ENCODE measurements around the gene VWF. TPM values are rescaled to one million over a fixed set of nuclear protein-coding genes. Genes with fewer than 3 reads are reported as not detected.

The VWF gene
- total and polyA plus RNA-seq, 5 donors from 2014 or later, result 1.3 TPM; not detected in 4

DNA sequence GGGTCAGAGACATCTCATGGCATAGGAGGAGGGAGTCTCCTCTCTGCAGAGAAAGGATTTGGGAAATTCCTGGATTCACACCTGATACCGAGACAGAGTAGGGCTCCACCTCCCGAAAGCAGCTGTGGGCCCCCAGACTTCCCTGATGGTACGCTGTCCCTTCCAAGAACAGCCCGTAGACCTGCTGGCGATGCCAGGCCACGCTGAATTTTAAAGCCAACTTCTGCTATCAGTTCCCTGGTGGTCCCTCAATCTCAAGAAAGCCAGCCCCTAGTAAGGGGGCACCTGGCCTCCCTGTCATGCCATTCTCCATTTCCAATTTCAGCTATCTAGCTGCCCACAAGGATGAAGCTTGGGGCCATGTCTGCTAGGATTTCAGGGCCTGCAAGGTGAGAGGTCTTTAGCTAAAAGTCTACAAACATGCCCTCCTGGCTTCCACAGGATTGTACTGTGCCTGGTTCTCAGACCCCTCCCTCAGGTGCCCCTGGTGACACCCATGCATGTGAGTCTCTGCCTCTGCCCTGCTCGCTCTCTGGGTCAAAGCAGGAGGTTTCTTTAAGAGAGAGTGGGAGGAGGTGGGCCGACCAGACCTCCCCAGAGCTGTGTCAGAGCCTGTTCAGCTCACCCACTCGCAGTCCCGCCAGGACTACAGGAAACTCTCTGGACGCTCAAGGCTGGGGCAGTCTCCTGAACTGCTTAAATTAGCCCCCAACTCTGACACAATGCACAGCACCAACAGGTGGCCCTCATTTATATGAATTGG is 209.9 kb downstream of the VWF start:
- Mint-ChIP-seq H3K27me3 (no peaks in the 10 kb centered on the region), H3K27ac (no peak overlapping the region), H3K4me3 (no peak overlapping the region), H3K4me1 (peaks cover 0 to 4% (median 0%) of the 10 kb centered on the region in 4 donors), H3K36me3 (no peaks in the 10 kb centered on the region), H3K9me3 (no peaks in the 10 kb centered on the region)
- Histone ChIP-seq H3K4me3 (ENCODE audit: low read depth, low read length) (no peak overlapping the region), H3K9me3 (ENCODE audit: control insufficient read depth in 2 of 2, low read length in 2 of 2) (no peaks in the 10 kb centered on the region), H3K27ac (ENCODE audit: insufficient read depth, low read length, poor library complexity, severe bottlenecking) (no peak overlapping the region), H3K27me3 (ENCODE audit: control insufficient read depth, insufficient read depth, low read length) (no peaks in the 10 kb centered on the region), H3K36me3 (ENCODE audit: control insufficient read depth, insufficient read depth, low read length) (no peaks in the 10 kb centered on the region), H3K4me1 (ENCODE audit: control insufficient read depth, insufficient read depth, low read length, poor library complexity, severe bottlenecking) (no peaks in the 10 kb centered on the region)
- ATAC-seq (ENCODE audit: low read depth in 2 of 2) (no peak), DNase-seq (no peak)

DNA sequence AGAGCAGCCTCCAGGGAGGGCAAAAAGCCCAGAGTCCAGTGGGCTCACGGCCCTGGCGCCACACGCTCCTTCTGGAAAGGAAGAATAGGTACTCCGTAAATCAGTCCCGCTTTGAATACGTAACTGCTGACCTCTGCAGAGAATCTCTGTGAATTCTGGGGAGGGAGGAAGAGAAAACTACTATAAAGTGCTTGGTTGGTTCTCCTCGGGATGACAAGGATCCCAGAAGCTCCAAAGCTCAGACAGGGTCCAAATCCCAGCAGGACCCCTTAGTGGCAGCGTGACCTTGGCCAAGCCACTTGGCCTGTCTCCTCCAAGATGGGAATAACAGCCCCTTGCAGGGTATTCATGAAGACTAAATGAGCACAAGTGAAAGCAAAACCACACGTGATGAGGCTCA is 211.1 kb downstream of the VWF start:
- no peaks in the 10 kb centered on the region for H3K36me3 ChIP-seq (ENCODE audit: control insufficient read depth, insufficient read depth, low read length)
- Mint-ChIP-seq H3K27me3 (no peaks in the 10 kb centered on the region), H3K36me3 (no peaks in the 10 kb centered on the region), H3K9me3 (no peaks in the 10 kb centered on the region), H3K4me1 (peaks cover 0 to 4% (median 0%) of the 10 kb centered on the region in 4 donors), H3K27ac (no peak overlapping the region), H3K4me3 (no peak overlapping the region)
- H3K4me3 ChIP-seq (ENCODE audit: low read depth, low read length), result no peak overlapping the region
- no peaks in the 10 kb centered on the region for H3K27me3 ChIP-seq (ENCODE audit: control insufficient read depth, insufficient read depth, low read length)
- DNase-seq, result no peak
- H3K27ac ChIP-seq (ENCODE audit: insufficient read depth, low read length, poor library complexity, severe bottlenecking), result no peak overlapping the region
- no peaks in the 10 kb centered on the region for H3K9me3 ChIP-seq (ENCODE audit: control insufficient read depth in 2 of 2, low read length in 2 of 2)
- no peaks in the 10 kb centered on the region for H3K4me1 ChIP-seq (ENCODE audit: control insufficient read depth, insufficient read depth, low read length, poor library complexity, severe bottlenecking)
- ATAC-seq (ENCODE audit: low read depth in 2 of 2), result no peak

DNA sequence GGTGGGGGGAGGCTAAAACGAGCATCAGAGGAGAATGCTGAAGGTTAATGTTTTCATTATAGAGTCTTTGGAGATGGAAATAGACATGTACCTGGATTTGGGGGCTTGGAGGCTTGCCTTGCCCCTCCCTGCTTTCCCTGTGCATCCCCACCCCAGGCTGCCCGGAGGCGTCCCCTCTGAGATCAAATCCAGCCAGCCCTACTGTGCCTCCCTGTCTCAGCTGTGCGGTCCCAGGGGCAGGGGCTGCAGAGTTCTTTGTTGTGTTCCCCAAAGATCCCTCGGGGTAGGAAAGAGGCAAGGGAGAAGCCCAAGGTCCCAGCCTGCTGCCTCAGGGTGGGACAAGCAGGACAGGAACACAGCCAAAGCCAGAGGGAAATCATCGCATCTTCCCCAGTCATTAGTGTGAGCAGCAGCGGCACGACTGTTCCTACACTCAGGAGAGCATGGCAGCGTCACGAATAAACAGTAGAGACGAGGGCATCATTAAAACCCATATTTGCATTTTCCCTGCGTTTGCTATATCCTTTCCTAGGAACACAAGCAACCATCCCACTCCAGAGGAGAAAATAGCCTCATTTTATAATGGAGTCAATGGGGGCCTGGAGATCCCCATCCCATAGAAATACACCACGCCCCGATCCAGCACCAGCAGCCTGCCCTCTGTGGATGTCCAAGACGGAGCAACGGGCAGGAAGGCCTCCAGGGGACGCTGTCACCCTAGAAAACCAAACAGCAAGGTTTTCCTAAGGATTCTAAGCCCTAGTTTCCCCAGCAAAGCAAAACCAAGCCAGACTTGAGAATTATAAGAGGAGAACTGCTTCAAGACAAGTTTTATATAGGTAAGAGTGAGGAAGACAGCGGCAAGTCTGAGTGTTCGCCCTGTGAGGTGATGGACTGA is 211.8 kb downstream of the VWF start:
- Mint-ChIP-seq H3K4me1 (peaks cover 0 to 4% (median 0%) of the 10 kb centered on the region in 4 donors), H3K9me3 (no peaks in the 10 kb centered on the region), H3K27me3 (no peaks in the 10 kb centered on the region), H3K4me3 (no peak overlapping the region), H3K27ac (no peak overlapping the region), H3K36me3 (no peaks in the 10 kb centered on the region)
- no peaks in the 10 kb centered on the region for H3K4me1 ChIP-seq (ENCODE audit: control insufficient read depth, insufficient read depth, low read length, poor library complexity, severe bottlenecking)
- H3K9me3 ChIP-seq (ENCODE audit: control insufficient read depth in 2 of 2, low read length in 2 of 2), result no peaks in the 10 kb centered on the region
- no peak overlapping the region for H3K27ac ChIP-seq (ENCODE audit: insufficient read depth, low read length, poor library complexity, severe bottlenecking)
- no peak for DNase-seq
- H3K4me3 ChIP-seq (ENCODE audit: low read depth, low read length), result no peak overlapping the region
- H3K27me3 ChIP-seq (ENCODE audit: control insufficient read depth, insufficient read depth, low read length), result no peaks in the 10 kb centered on the region
- no peak for ATAC-seq (ENCODE audit: low read depth in 2 of 2)
- H3K36me3 ChIP-seq (ENCODE audit: control insufficient read depth, insufficient read depth, low read length), result no peaks in the 10 kb centered on the region

DNA sequence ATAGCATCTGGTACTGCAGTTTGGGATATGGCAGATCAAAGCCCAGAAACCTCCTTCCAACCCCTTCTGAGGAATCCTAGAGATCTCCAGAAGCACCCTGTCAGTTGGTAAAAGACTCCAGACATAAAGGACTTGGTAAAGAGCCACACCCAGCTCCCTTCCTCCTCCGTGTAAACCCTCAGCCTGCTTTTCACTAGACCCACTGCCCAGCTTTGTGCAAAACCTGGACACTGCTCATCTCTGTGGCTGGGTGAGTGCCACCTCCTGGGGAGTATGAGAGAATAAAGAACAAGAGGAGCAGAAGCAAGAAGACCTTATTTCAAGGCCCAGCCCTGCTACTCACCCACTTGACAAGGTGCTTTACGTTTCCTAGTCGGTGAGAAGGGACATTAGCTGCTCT is 212.5 kb downstream of the VWF start:
- no peak overlapping the region for H3K4me3 ChIP-seq (ENCODE audit: low read depth, low read length)
- H3K4me1 Mint-ChIP-seq, result peaks cover 0 to 4% (median 0%) of the 10 kb centered on the region in 4 donors
- H3K27me3 Mint-ChIP-seq, result no peaks in the 10 kb centered on the region
- no peak overlapping the region for H3K4me3 Mint-ChIP-seq
- no peak for ATAC-seq (ENCODE audit: low read depth in 2 of 2)
- no peaks in the 10 kb centered on the region for H3K9me3 Mint-ChIP-seq
- H3K27me3 ChIP-seq (ENCODE audit: control insufficient read depth, insufficient read depth, low read length), result no peaks in the 10 kb centered on the region
- no peak for DNase-seq
- no peaks in the 10 kb centered on the region for H3K9me3 ChIP-seq (ENCODE audit: control insufficient read depth in 2 of 2, low read length in 2 of 2)
- H3K27ac ChIP-seq (ENCODE audit: insufficient read depth, low read length, poor library complexity, severe bottlenecking), result no peak overlapping the region
- H3K36me3 Mint-ChIP-seq, result no peaks in the 10 kb centered on the region
- H3K4me1 ChIP-seq (ENCODE audit: control insufficient read depth, insufficient read depth, low read length, poor library complexity, severe bottlenecking), result no peaks in the 10 kb centered on the region
- no peaks in the 10 kb centered on the region for H3K36me3 ChIP-seq (ENCODE audit: control insufficient read depth, insufficient read depth, low read length)
- no peak overlapping the region for H3K27ac Mint-ChIP-seq

DNA sequence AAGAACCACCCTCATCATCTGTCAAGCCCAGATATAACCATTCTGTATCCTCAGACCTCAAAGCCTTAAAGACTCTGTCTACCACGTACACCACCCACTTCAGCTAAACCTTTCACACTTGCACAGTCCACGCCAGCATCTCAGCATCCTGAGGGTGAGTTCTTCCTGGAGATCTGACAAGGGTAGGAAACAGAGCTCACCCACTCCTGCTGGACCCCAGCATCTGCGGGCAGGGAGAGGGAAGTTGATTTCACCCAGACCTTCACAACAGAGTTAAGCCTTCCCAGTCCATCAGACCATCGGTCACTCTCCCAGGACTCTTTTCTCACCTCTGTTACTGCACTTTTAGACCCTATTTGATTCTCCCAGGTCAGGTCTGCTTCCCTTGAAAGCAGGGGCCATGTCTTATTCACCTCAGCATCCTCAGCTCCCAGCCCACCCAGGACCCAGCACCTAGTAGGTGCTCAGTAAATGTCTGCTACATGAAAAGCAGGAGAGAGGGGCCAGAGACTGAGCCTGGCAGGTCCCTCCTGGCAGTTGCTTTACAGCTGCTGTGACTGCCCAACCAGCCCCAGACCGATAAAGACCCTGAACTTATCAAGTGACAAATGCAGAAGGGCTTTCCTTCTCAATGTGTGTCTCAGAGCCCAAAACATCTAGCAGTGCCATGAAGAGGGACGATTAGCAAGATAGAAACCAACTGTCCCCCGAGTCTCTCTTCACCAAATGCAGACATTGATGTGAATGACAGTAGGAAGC is 213.5 kb downstream of the VWF start:
- H3K27me3 Mint-ChIP-seq, result no peaks in the 10 kb centered on the region
- Histone ChIP-seq H3K4me1 (ENCODE audit: control insufficient read depth, insufficient read depth, low read length, poor library complexity, severe bottlenecking) (no peaks in the 10 kb centered on the region), H3K9me3 (ENCODE audit: control insufficient read depth in 2 of 2, low read length in 2 of 2) (no peaks in the 10 kb centered on the region), H3K27ac (ENCODE audit: insufficient read depth, low read length, poor library complexity, severe bottlenecking) (no peak overlapping the region), H3K27me3 (ENCODE audit: control insufficient read depth, insufficient read depth, low read length) (no peaks in the 10 kb centered on the region), H3K4me3 (ENCODE audit: low read depth, low read length) (no peak overlapping the region), H3K36me3 (ENCODE audit: control insufficient read depth, insufficient read depth, low read length) (no peaks in the 10 kb centered on the region)
- ATAC-seq (ENCODE audit: low read depth in 2 of 2) (no peak), DNase-seq (no peak)
- no peaks in the 10 kb centered on the region for H3K9me3 Mint-ChIP-seq
- no peak overlapping the region for H3K27ac Mint-ChIP-seq
- no peak overlapping the region for H3K4me3 Mint-ChIP-seq
- peaks cover 0 to 2% (median 0%) of the 10 kb centered on the region in 4 donors for H3K4me1 Mint-ChIP-seq
- no peaks in the 10 kb centered on the region for H3K36me3 Mint-ChIP-seq

GRCh38 chr12:5909560-5909959 is 214.9 kb downstream of the VWF start:
- Mint-ChIP-seq H3K4me1 (peaks cover 0 to 2% (median 0%) of the 10 kb centered on the region in 4 donors), H3K27me3 (no peaks in the 10 kb centered on the region), H3K27ac (no peak overlapping the region), H3K36me3 (no peaks in the 10 kb centered on the region), H3K4me3 (no peak overlapping the region), H3K9me3 (peaks cover 0 to 1% (median 0%) of the 10 kb centered on the region in 7 donors)
- no peak overlapping the region for H3K27ac ChIP-seq (ENCODE audit: insufficient read depth, low read length, poor library complexity, severe bottlenecking)
- H3K4me1 ChIP-seq (ENCODE audit: control insufficient read depth, insufficient read depth, low read length, poor library complexity, severe bottlenecking), result no peaks in the 10 kb centered on the region
- no peak overlapping the region for H3K4me3 ChIP-seq (ENCODE audit: low read depth, low read length)
- no peaks in the 10 kb centered on the region for H3K9me3 ChIP-seq (ENCODE audit: control insufficient read depth in 2 of 2, low read length in 2 of 2)
- ATAC-seq (ENCODE audit: low read depth in 2 of 2) (no peak), DNase-seq (no peak)
- no peaks in the 10 kb centered on the region for H3K27me3 ChIP-seq (ENCODE audit: control insufficient read depth, insufficient read depth, low read length)
- H3K36me3 ChIP-seq (ENCODE audit: control insufficient read depth, insufficient read depth, low read length), result no peaks in the 10 kb centered on the region

DNA sequence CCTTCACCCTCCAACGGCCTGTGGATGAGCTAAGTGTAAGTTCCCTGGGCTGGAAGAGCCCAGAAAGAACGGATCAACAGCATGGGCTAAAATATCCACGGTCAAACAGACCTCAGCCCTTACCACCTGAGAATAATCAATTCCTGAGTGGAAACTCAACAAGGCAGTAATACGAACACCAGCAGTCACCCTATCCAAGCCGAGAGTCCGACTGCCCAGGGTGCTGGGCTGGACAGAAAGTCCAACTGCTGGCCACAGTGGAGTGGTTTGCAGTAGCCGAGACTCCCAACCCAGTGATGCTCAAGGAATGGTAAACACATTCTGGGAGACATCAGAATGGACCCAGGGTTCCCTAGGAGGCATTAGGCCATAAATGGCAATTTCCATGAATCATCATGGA is 216.2 kb downstream of the VWF start:
- H3K9me3 Mint-ChIP-seq, result peaks cover 0 to 1% (median 0%) of the 10 kb centered on the region in 7 donors
- H3K27ac Mint-ChIP-seq, result no peak overlapping the region
- ATAC-seq (ENCODE audit: low read depth in 2 of 2) (no peak), DNase-seq (no peak)
- Histone ChIP-seq H3K27ac (ENCODE audit: insufficient read depth, low read length, poor library complexity, severe bottlenecking) (no peak overlapping the region), H3K4me1 (ENCODE audit: control insufficient read depth, insufficient read depth, low read length, poor library complexity, severe bottlenecking) (no peaks in the 10 kb centered on the region), H3K36me3 (ENCODE audit: control insufficient read depth, insufficient read depth, low read length) (no peaks in the 10 kb centered on the region), H3K9me3 (ENCODE audit: control insufficient read depth in 2 of 2, low read length in 2 of 2) (no peaks in the 10 kb centered on the region), H3K27me3 (ENCODE audit: control insufficient read depth, insufficient read depth, low read length) (no peaks in the 10 kb centered on the region), H3K4me3 (ENCODE audit: low read depth, low read length) (no peak overlapping the region)
- no peak overlapping the region for H3K4me3 Mint-ChIP-seq
- H3K36me3 Mint-ChIP-seq, result no peaks in the 10 kb centered on the region
- no peaks in the 10 kb centered on the region for H3K27me3 Mint-ChIP-seq
- H3K4me1 Mint-ChIP-seq, result peaks cover 0 to 2% (median 0%) of the 10 kb centered on the region in 4 donors

All from CD4-positive, CD25-positive, alpha-beta regulatory T cell (primary cell).